Duodenal mucosa (tissue), 2 donors: Measurements from ENCODE around the gene ACVR1.
"Not testable (repeated sequence)": the region's sequence is repeated elsewhere in the genome, so short reads cannot be mapped to it uniquely, and the experiment has no call there.

Experiments
- H3K27ac ChIP-seq: one replicate; pipeline ENCODE4 v1.7.0; 2013; ENCODE audit warnings: low read depth, low read length
- H3K27me3 ChIP-seq, 2 donors: one replicate each; pipeline ENCODE4 v1.7.0; 2013; ENCODE audit warnings: low read length in 2 of 2, control low read depth in 1 of 2; ENCODE audit not compliant: insufficient read depth in 2 of 2, control insufficient read depth in 1 of 2
- H3K36me3 ChIP-seq, 2 donors: one replicate each; pipeline ENCODE4 v1.7.0; 2013; ENCODE audit warnings: low read length in 2 of 2, control low read depth in 1 of 2; ENCODE audit not compliant: insufficient read depth in 2 of 2, control insufficient read depth in 1 of 2
- H3K4me1 ChIP-seq, 2 donors: one replicate each; pipeline ENCODE4 v1.7.0; 2013; ENCODE audit warnings: low read length in 2 of 2, control low read depth in 1 of 2; ENCODE audit not compliant: insufficient read depth in 2 of 2, control insufficient read depth in 1 of 2
- H3K4me3 ChIP-seq, 2 donors: one replicate each; pipeline ENCODE4 v1.7.0; 2013; ENCODE audit warnings: low read length in 2 of 2, low read depth in 1 of 2
- H3K9ac ChIP-seq, 2 donors: one replicate each; pipeline ENCODE4 v1.7.0; 2013; ENCODE audit warnings: low read length in 2 of 2, low read depth in 1 of 2
- H3K9me3 ChIP-seq, 2 donors: one replicate each; pipeline ENCODE4 v1.7.0; 2013; ENCODE audit warnings: low read length in 2 of 2, control low read depth in 1 of 2; ENCODE audit not compliant: control insufficient read depth in 1 of 2

Gene ACVR1

DNA sequence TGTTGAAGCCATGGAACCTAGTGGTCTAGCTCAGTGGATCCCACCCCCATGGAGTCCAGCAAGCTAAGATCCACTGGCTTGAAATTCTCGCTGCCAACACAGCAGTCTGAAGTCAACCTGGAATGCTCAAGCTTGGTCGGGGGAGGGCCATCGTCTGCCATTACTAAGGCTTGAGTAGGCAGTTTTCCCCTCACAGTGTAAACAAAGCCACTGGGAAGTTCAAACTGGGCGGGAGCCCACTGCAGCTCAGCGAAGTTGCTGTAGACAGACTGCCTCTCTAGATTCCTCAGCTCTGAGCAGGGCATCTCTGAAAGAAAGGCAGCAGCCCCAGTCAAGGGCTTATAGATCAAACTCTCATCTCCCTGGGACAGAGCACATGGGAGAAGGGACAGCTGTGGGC lies 171.5 kb downstream of the ACVR1 start:
- not testable (repeated sequence) for H3K36me3 ChIP-seq, H3K9ac ChIP-seq, H3K27me3 ChIP-seq, H3K9me3 ChIP-seq, H3K4me3 ChIP-seq, H3K4me1 ChIP-seq, H3K27ac ChIP-seq

GRCh38 chr2:157704148-157704547 lies 172.0 kb downstream of the ACVR1 start:
- not testable (repeated sequence) for H3K9me3 ChIP-seq, H3K4me3 ChIP-seq, H3K27ac ChIP-seq, H3K36me3 ChIP-seq, H3K9ac ChIP-seq, H3K27me3 ChIP-seq, H3K4me1 ChIP-seq

- H3K4me3 ChIP-seq, result no peak overlapping the region
- H3K9ac ChIP-seq, result no peak overlapping the region
- no peaks in the 10 kb centered on the region for H3K27me3 ChIP-seq
- H3K36me3 ChIP-seq, result no peaks in the 10 kb centered on the region
- H3K27ac ChIP-seq, result no peak overlapping the region
- no peaks in the 10 kb centered on the region for H3K9me3 ChIP-seq
- H3K4me1 ChIP-seq, result no peaks in the 10 kb centered on the region
Observed at GRCh38 chr2:157699806-157700205, 176.3 kb downstream of the ACVR1 start.

GRCh38 chr2:157699009-157699408 lies 177.1 kb downstream of the ACVR1 start:
- Histone ChIP-seq H3K9me3 (no peaks in the 10 kb centered on the region), H3K4me1 (no peaks in the 10 kb centered on the region), H3K36me3 (no peaks in the 10 kb centered on the region)

DNA sequence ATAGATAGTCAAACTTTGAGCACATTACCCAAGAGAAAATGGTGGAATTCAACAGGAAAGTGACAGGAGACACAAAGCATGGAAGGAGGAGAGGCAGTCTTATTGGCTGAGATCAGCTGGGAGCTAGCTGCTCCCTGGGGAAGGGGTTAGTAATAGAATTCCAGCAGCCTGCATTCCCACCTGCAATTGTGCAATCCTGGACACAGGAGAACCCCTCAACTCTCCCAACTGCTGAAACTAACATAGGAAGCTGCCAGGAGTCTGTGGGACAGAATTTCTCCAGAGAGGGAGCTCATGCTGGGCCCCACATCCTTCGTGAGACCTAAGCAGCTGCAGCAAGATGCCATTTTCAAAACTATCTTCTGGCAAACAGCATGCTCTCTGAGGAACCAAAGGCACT lies 177.7 kb downstream of the ACVR1 start:
- H3K27me3 ChIP-seq, result no peaks in the 10 kb centered on the region
- no peak overlapping the region for H3K9ac ChIP-seq
- H3K27ac ChIP-seq, result no peak overlapping the region
- H3K4me3 ChIP-seq, result no peak overlapping the region
- H3K36me3 ChIP-seq, result no peaks in the 10 kb centered on the region
- no peaks in the 10 kb centered on the region for H3K4me1 ChIP-seq
- no peaks in the 10 kb centered on the region for H3K9me3 ChIP-seq

More at GRCh38 chr2:157699009-157699408, 177.1 kb downstream of the ACVR1 start:
- H3K27ac ChIP-seq, result no peak overlapping the region
- H3K4me3 ChIP-seq, result no peak overlapping the region
- no peaks in the 10 kb centered on the region for H3K27me3 ChIP-seq
- H3K9ac ChIP-seq, result no peak overlapping the region

- Histone ChIP-seq H3K4me1 (no peaks in the 10 kb centered on the region), H3K27ac (no peak overlapping the region), H3K36me3 (no peaks in the 10 kb centered on the region), H3K4me3 (no peak overlapping the region), H3K27me3 (no peaks in the 10 kb centered on the region), H3K9ac (no peak overlapping the region), H3K9me3 (no peaks in the 10 kb centered on the region)
Observed at GRCh38 chr2:157696036-157696435, 180.1 kb downstream of the ACVR1 start.

DNA sequence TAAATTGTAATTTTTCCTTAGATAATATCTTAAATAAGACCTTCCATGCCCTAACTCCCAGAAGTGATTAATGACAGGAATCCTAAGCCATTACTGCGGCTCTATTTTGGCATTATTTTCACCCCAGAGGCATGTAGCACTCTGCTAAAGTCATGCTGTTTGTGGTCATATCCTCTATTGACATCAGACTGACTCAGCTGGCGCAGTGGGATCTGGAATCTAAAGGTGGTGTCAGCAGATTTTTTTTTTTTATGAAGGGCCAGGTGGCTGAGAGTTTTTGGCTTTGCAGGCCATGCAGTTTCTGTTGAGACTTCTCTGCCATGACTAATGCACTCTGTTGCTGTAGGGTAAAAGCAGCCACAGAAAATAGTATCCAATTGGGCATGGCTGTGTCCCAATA lies 183.4 kb downstream of the ACVR1 start:
- H3K27me3 ChIP-seq, result no peaks in the 10 kb centered on the region
- no peak overlapping the region for H3K4me3 ChIP-seq
- H3K36me3 ChIP-seq, result no peaks in the 10 kb centered on the region
- no peak overlapping the region for H3K27ac ChIP-seq
- peaks cover 0 to 3% of the 10 kb centered on the region in 2 donors for H3K9me3 ChIP-seq
- H3K4me1 ChIP-seq, result no peaks in the 10 kb centered on the region
- H3K9ac ChIP-seq, result no peak overlapping the region

DNA sequence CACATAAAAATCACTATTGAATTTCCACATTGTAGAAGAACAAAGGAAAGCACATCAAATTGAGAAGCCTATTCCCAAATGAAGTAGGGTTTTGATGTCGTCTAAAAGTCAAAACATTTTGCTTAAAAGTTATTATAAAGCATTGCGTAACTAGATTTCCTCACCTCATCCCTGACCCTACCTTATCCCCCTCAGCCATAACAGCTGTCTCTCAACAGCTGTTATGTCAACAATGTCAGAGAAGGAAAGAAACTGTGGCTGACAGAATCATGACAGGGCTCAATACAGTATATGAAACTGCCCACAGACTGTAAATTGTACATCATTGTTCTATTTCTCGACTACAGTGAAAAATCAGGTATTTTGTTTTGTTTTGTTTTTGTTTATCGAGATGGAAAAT lies 184.4 kb downstream of the ACVR1 start:
- Histone ChIP-seq H3K36me3 (no peaks in the 10 kb centered on the region), H3K27ac (no peak overlapping the region), H3K4me1 (no peaks in the 10 kb centered on the region), H3K27me3 (no peaks in the 10 kb centered on the region), H3K9ac (no peak overlapping the region), H3K4me3 (no peak overlapping the region), H3K9me3 (peaks cover 0 to 3% of the 10 kb centered on the region in 2 donors)

GRCh38 chr2:157691131-157691530 lies 185.0 kb downstream of the ACVR1 start:
- no peak overlapping the region for H3K9ac ChIP-seq
- H3K4me1 ChIP-seq, result no peaks in the 10 kb centered on the region
- no peaks in the 10 kb centered on the region for H3K27me3 ChIP-seq
- no peak overlapping the region for H3K27ac ChIP-seq
- no peak overlapping the region for H3K4me3 ChIP-seq
- H3K9me3 ChIP-seq, result peaks cover 0 to 3% of the 10 kb centered on the region in 2 donors
- no peaks in the 10 kb centered on the region for H3K36me3 ChIP-seq
